Stomach (tissue), 4 donors: Measurements from ENCODE around the gene VDAC2.

Experiments
- EP300 ChIP-seq: sonication (generic); formaldehyde crosslinking; IDR thresholded peaks from one replicate; pipeline ENCODE4 v1.6.1; 2017; ENCODE audit warnings: antibody characterized with exemption
- POLR2A ChIP-seq, 4 donors: fragments of 450-650 bp; IDR thresholded peaks; one replicate each; pipeline ENCODE4 v1.6.1; 2016; ENCODE audit warnings: antibody characterized with exemption in 4 of 4, control low read depth in 2 of 4, mild to moderate bottlenecking in 1 of 4, moderate library complexity in 1 of 4
- POLR2AphosphoS5 ChIP-seq, 3 donors: sonication (generic); formaldehyde crosslinking; IDR thresholded peaks; one replicate each; pipeline ENCODE4 v1.6.1; 2016; ENCODE audit warnings: antibody characterized with exemption in 3 of 3
- TF ChIP-seq, protein P1 (sequence below), 7 experiments: fragments of 450-650 bp in 4 of 7; fragments of 200-600 bp in 3 of 7; sonication (generic) in 3 of 7; IDR thresholded peaks; one replicate each; pipeline ENCODE4 v1.5.1; 2016 to 2019; ENCODE audit warnings: antibody characterized with exemption in 7 of 7, control low read depth in 2 of 7, mild to moderate bottlenecking in 1 of 7

DNA sequence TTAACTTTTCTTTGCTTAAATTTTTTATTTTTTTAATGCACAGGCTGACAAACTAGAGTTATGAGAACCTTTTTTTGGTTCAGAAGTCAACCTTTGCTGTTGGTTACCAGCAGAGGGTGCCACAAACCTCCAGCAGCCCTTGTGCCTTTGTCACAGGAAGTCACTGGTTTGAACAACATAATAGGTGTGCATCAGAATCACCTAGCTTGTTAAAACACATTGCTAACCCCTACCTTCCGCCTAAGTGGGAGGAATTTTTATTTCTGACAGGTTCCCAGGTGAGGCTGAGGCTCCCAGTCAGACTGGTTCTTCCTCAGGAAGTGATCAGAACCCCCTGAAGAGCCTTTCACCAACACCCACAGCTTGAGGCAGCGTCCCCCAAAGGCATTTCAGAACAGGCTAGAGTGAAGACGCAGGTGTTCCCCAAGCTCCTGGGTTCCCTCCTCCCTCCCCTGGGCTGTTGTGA, 22.6 kb upstream of the VDAC2 start:
- no peak for TF ChIP-seq POLR2A (IDR thresholded peaks at IDR 0.05)
- TF ChIP-seq, protein P1, sequence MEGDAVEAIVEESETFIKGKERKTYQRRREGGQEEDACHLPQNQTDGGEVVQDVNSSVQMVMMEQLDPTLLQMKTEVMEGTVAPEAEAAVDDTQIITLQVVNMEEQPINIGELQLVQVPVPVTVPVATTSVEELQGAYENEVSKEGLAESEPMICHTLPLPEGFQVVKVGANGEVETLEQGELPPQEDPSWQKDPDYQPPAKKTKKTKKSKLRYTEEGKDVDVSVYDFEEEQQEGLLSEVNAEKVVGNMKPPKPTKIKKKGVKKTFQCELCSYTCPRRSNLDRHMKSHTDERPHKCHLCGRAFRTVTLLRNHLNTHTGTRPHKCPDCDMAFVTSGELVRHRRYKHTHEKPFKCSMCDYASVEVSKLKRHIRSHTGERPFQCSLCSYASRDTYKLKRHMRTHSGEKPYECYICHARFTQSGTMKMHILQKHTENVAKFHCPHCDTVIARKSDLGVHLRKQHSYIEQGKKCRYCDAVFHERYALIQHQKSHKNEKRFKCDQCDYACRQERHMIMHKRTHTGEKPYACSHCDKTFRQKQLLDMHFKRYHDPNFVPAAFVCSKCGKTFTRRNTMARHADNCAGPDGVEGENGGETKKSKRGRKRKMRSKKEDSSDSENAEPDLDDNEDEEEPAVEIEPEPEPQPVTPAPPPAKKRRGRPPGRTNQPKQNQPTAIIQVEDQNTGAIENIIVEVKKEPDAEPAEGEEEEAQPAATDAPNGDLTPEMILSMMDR (IDR thresholded peaks at IDR 0.05): peak in 5 of 7 experiments; percentile 37 to 66 (median 61)
- TF ChIP-seq POLR2AphosphoS5 (IDR thresholded peaks at IDR 0.05): peak in 1 of 3 donors; percentile 54
- TF ChIP-seq EP300: no peak
